Middle frontal gyrus (tissue), 1 donor: ENCODE data around the gene SIGLEC5.
"Not testable (repeated sequence)": the region's sequence is repeated elsewhere in the genome, so short reads cannot be mapped to it uniquely, and the experiment has no call there.

Source experiments
- DNase-seq: peaks from one replicate; pipeline ENCODE4 v3.0.0-alpha.2; 2015; ENCODE audit warnings: low spot score; ENCODE audit errors: extremely low spot score

Gene SIGLEC5, protein sequence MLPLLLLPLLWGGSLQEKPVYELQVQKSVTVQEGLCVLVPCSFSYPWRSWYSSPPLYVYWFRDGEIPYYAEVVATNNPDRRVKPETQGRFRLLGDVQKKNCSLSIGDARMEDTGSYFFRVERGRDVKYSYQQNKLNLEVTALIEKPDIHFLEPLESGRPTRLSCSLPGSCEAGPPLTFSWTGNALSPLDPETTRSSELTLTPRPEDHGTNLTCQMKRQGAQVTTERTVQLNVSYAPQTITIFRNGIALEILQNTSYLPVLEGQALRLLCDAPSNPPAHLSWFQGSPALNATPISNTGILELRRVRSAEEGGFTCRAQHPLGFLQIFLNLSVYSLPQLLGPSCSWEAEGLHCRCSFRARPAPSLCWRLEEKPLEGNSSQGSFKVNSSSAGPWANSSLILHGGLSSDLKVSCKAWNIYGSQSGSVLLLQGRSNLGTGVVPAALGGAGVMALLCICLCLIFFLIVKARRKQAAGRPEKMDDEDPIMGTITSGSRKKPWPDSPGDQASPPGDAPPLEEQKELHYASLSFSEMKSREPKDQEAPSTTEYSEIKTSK

DNA sequence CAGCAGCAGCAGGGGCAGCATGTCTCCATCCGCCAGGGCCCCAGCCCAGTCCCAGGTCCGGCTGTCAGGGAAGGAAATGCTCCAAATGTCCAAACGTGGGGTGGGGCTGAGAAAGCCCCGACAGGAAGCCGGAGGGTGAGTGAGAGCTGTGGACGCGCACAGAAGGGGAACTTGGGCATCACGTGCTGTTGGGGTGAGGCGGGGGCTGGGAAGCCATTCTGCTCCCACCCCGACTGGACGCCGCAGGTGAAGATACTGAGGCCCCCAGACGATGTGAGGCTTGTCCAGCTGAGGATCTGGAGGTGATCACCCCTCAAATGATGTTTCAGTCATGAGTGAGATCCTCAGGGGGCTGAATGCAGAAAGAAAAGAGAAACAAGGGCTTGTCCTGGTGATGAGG, at the start of gene SIGLEC5:
SIGLEC5 (minus strand) TSS at position 87 of the 400 bp plus-strand sequence; CDS start at position 21, 66 bp downstream.
- DNase-seq: not testable (repeated sequence)

DNA sequence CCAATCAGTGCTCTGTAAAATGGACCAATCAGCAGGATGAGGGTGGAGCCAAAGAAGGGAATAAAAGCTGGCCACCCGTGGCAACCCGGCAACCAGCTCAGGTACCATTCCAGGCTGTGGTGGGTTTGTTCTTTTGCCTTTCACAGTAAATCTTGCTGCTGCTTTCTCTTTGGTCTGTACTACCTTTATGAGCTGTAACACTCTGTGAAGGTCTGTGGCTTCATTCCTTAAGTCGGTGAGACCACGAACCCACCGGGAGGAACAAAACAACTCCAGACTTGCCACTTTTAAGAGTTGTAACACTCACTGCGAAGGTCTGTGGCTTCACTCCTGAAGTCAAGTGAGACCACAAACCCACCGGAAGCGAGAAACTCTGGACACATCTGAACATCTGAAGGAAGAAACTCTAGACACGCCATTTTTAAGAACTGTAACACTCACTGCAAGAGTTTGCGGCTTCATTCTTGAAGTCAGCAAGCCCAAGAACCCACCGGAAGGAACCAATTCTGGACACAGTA, 46.4 kb upstream of the SIGLEC5 start:
- no peak for DNase-seq

GRCh38 chr19:51675911-51676565, 45.8 kb upstream of the SIGLEC5 start:
- not testable (repeated sequence) for DNase-seq

- no peak for DNase-seq
Measured at GRCh38 chr19:51668216-51668615, 38.0 kb upstream of the SIGLEC5 start.

GRCh38 chr19:51664997-51665396, 34.8 kb upstream of the SIGLEC5 start:
- DNase-seq: no peak

DNA sequence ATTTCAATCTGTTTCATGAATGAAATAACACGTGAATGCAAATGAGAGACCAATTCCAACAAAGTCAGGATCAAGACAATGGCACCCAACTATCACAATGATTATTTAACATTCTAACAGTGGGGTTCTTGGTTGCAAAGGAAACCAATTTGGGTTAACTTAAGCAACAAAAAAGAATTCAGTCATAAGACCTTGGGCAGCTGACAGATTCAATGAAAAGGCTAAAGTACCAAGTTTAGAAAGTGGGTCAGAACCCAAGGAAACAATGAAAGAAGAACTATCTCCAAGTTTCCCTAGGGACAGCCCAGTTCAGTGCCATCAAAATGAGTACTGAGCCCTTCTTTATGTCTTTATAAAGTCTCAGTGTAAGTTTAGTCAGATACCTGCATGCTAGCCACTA, 33.9 kb upstream of the SIGLEC5 start:
- no peak for DNase-seq

DNA sequence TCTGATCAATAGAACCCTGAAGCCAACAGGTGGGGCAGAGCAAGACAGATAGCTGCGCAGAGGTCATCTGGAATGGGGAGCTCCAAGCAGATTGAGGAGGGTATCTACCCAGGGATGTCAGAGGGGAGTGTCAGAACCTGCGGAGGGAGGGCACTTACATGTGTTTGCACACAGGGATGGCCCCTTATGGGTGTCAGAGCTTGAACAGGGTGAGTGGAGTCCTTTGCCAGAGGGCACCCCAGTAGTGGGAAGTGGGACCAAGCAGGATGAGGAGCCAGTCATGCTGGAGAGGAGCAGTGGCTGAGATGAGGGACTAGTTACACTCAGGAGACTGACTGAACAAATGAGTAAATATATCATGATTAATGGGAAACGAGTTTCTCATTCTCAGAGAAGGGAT, 33.4 kb upstream of the SIGLEC5 start:
- no peak for DNase-seq

DNA sequence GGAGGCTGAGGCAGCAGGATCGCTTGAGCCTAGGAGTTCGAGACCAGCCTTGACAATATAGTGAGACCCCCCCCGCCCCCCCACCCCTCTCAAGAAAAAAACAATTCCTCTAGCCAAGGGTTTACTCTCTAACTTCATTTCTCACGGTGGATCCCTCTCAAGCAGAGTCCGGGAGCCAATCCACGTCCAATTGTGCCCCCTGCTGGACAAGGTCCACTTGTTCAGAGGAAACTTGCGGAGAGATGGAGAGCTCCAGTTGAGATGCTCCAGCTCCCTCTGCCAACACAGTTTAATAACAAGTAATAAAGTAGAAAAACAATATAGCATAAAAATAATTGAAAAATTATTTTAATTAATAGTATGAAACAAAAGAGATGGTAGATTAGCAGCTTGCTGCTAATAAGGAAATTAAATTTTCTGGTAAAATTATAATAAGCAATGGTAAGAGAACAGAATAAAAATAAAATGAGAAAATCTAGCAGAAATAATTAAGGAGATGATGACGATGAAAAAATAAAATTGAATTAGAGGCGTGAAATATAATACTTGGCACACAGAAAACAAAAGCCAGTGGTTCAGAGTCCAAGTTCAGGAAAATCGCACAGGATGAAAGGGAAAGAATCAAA, 30.9 kb upstream of the SIGLEC5 start:
- DNase-seq: peak; percentile 74

- DNase-seq: no peak
Measured at GRCh38 chr19:51654783-51655182, 24.6 kb upstream of the SIGLEC5 start.

DNA sequence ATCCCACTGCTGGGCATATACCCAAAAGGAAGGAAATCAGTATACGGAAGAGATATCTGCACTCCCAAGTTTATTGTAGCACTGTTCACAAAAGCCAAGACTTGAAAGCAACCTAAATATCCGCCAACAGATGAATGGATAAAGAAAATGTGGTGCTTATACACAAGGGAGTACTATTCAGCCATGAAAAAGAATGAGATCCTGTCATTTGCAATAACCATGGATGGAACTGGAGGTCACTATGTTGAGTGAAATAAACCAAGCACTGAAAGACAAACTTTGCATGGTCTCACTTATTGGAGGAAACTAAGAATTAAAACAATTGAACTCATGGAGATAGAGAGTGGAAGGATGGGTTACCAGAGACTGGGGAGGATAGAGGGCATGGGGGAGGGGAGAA, 23.0 kb upstream of the SIGLEC5 start:
- no peak for DNase-seq

- no peak for DNase-seq
Measured at GRCh38 chr19:51652266-51652665, 22.1 kb upstream of the SIGLEC5 start.

GRCh38 chr19:51651216-51651846, 21.1 kb upstream of the SIGLEC5 start:
- DNase-seq: no peak

- no peak for DNase-seq
Measured at GRCh38 chr19:51647318-51647717, 17.1 kb upstream of the SIGLEC5 start.

DNA sequence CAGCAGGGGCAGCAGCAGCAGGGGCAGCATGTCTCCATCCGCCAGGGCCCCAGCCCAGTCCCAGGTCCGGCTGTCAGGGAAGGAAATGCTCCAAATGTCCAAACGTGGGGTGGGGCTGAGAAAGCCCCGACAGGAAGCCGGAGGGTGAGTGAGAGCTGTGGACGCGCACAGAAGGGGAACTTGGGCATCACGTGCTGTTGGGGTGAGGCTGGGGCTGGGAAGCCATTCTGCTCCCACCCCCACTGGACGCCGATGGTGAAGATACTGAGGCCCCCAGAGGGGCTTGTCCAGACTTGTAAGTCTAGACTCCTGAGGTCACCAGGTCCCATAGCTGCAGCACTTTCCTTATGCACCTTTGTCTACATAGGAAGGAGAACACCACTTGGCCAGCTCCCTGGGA, 16.5 kb upstream of the SIGLEC5 start, which contains the start of gene SIGLEC14:
SIGLEC14 (minus strand) TSS at position 96 of the 400 bp plus-strand sequence; CDS start at position 30, 66 bp downstream.
- DNase-seq: not testable (repeated sequence)

GRCh38 chr19:51644636-51645271, 14.6 kb upstream of the SIGLEC5 start:
- DNase-seq: no peak

- DNase-seq: no peak
Measured at GRCh38 chr19:51641648-51642047, 11.4 kb upstream of the SIGLEC5 start.

- no peak for DNase-seq
Measured at GRCh38 chr19:51640386-51640785, 10.2 kb upstream of the SIGLEC5 start.

DNA sequence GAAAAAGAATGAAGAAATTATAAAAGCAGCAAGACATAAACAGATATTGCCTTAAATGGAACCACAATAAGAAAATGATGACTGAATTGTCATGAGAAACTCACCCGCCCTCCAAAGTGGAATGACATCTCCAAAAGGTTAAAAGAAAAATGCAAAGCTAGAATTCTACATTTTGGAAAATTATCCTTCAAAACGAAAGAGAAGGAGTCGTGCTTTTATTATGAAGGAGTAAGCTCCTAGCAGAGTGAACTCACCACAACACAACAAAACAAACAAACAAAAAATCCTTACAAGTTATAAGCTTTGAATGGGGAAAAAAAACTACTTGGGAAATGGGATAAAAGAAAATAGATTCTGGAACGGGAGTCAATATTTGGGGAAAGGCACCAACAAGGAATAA, 9.7 kb upstream of the SIGLEC5 start:
- no peak for DNase-seq

GRCh38 chr19:51637362-51637978, 7.3 kb upstream of the SIGLEC5 start:
- DNase-seq: no peak

- no peak for DNase-seq
Measured at GRCh38 chr19:51632126-51632525, 1.9 kb upstream of the SIGLEC5 start.
